SK-N-MC (cell line): ENCODE data around the gene NLK.
"Not testable (repeated sequence)": the region's sequence is repeated elsewhere in the genome, so short reads cannot be mapped to it uniquely, and the experiment has no call there.

Experiments used
- DNase-seq: peaks from one replicate; pipeline ENCODE4 v3.0.0-alpha.2; 2011; ENCODE audit warnings: low read depth, low spot score
- H3K27ac ChIP-seq: fragments of 200-600 bp; sonication (generic); 2 replicates; pipeline ENCODE4 v1.5.1; 2016; ENCODE audit warnings: mixed run types
- H3K36me3 ChIP-seq: fragments of 200-600 bp; sonication (generic); 2 replicates; pipeline ENCODE4 v1.6.1; 2017; ENCODE audit warnings: antibody characterized with exemption, low read length, mixed read lengths; ENCODE audit not compliant: insufficient read depth
- H3K4me3 ChIP-seq: fragments of 200-600 bp; sonication (generic); 2 replicates; pipeline ENCODE4 v1.5.1; 2016
- H3K9ac ChIP-seq: fragments of 200-600 bp; sonication (generic); 2 replicates; pipeline ENCODE4 v1.8.0; 2017; ENCODE audit warnings: mixed run types, mixed read lengths; ENCODE audit not compliant: insufficient read length
- H3K9me3 ChIP-seq: fragments of 200-600 bp; sonication (generic); 2 replicates; pipeline ENCODE4 v1.6.1; 2017; ENCODE audit warnings: low read depth, mild to moderate bottlenecking, antibody characterized with exemption, low read length, moderate library complexity, mixed read lengths
- EZH2 ChIP-seq: fragments of 200-600 bp; sonication (generic); IDR thresholded peaks from one replicate; pipeline ENCODE4 v1.6.1; 2017; ENCODE audit warnings: antibody characterized with exemption
- FOXP2 ChIP-seq: optimal IDR thresholded peaks from 2 replicates; pipeline ENCODE3; 2011; ENCODE audit warnings: mild to moderate bottlenecking, moderate library complexity; ENCODE audit not compliant: insufficient read depth; ENCODE audit errors: extremely low read length, control extremely low read depth
- POLR2AphosphoS5 ChIP-seq: IDR thresholded peaks from 2 replicates; pipeline ENCODE4 v1.6.1; 2012; ENCODE audit warnings: mild to moderate bottlenecking, low read depth, low read length, borderline replicate concordance

The NLK gene

DNA sequence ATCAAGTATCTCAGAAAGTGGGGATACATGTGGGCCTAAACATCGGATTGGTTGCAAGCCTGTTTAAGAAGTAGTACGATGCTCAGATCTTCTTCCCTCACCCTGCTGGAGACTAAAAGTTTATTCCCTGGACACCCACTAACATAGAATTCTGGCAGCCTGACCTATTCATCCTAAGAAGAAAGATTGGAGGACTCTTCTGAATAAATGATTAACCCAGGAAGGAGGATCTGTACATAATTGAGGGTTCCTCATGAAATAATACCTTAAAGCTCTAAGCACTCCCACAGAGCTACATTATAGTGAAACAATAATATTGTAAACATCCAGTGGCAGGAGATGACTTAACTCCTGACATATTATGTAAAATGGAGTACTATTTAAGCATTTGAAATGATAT lies 111.7 kb downstream of the NLK start:
- no peak for DNase-seq
- Histone ChIP-seq H3K36me3 (no peaks in the 10 kb centered on the region), H3K4me3 (no peak overlapping the region), H3K9me3 (no peaks in the 10 kb centered on the region), H3K27ac (no peak overlapping the region), H3K9ac (no peak overlapping the region)
- TF ChIP-seq POLR2AphosphoS5 (no peak), FOXP2 (no peak), EZH2 (no peak)

DNA sequence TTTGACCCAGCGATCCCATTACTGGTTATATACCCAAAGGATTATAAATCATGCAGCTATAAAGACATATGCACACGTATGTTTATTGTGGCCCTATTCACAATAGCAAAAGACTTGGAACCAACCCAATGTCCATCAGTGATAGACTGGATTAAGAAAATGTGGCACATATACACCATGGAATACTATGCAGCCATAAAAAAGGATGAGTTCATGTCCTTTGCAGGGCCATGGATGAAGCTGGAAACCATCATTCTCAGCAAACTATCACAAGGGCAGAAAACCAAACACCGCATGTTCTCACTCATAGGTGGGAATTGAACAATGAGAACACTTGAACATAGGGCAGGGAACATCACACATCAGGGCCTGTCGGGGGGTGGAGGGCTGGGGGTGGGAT lies 112.9 kb downstream of the NLK start:
- not testable (repeated sequence) for H3K9ac ChIP-seq, H3K9me3 ChIP-seq, DNase-seq, H3K27ac ChIP-seq, H3K36me3 ChIP-seq, H3K4me3 ChIP-seq

- Histone ChIP-seq H3K27ac (no peak overlapping the region), H3K36me3 (no peaks in the 10 kb centered on the region), H3K9ac (no peak overlapping the region), H3K9me3 (no peaks in the 10 kb centered on the region), H3K4me3 (no peak overlapping the region)
- DNase-seq, result no peak
- TF ChIP-seq FOXP2 (no peak), POLR2AphosphoS5 (no peak), EZH2 (no peak)
These were observed 116.5 kb downstream of the NLK start for GRCh38 chr17:28159004-28159403.

GRCh38 chr17:28159924-28160323 lies 117.4 kb downstream of the NLK start:
- no peak overlapping the region for H3K4me3 ChIP-seq
- no peak overlapping the region for H3K9ac ChIP-seq
- TF ChIP-seq FOXP2 (no peak), POLR2AphosphoS5 (no peak), EZH2 (no peak)
- H3K27ac ChIP-seq, result no peak overlapping the region
- no peaks in the 10 kb centered on the region for H3K9me3 ChIP-seq
- DNase-seq, result no peak
- no peaks in the 10 kb centered on the region for H3K36me3 ChIP-seq

- TF ChIP-seq POLR2AphosphoS5 (no peak), FOXP2 (no peak), EZH2 (no peak)
- H3K9me3 ChIP-seq, result no peaks in the 10 kb centered on the region
- no peak overlapping the region for H3K27ac ChIP-seq
- DNase-seq, result no peak
- H3K9ac ChIP-seq, result no peak overlapping the region
- no peak overlapping the region for H3K4me3 ChIP-seq
- no peaks in the 10 kb centered on the region for H3K36me3 ChIP-seq
These were observed 118.1 kb downstream of the NLK start for GRCh38 chr17:28160610-28161009.

DNA sequence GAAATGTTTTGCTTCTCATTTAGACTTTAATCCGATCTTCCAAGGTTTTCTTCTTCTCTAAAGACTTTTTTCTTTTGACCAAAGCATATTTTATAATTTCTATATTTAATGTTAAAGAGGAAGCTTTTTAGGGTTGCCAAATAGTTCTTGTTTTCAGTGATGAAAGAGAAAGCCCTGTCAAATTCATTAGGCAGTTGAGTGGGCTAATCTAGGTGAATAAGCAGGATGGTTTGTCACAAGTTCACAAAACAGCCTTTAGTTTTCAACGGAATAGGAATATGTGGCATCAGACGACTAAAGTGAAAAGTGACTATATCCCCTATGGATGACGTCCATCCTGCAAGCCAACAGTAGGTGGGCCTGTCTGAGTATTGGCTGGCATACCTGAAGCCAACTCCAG lies 118.8 kb downstream of the NLK start:
- H3K9me3 ChIP-seq, result no peaks in the 10 kb centered on the region
- H3K27ac ChIP-seq, result no peak overlapping the region
- H3K4me3 ChIP-seq, result no peak overlapping the region
- no peak for TF ChIP-seq FOXP2
- TF ChIP-seq POLR2AphosphoS5, result no peak
- TF ChIP-seq EZH2, result no peak
- no peaks in the 10 kb centered on the region for H3K36me3 ChIP-seq
- no peak overlapping the region for H3K9ac ChIP-seq
- no peak for DNase-seq

DNA sequence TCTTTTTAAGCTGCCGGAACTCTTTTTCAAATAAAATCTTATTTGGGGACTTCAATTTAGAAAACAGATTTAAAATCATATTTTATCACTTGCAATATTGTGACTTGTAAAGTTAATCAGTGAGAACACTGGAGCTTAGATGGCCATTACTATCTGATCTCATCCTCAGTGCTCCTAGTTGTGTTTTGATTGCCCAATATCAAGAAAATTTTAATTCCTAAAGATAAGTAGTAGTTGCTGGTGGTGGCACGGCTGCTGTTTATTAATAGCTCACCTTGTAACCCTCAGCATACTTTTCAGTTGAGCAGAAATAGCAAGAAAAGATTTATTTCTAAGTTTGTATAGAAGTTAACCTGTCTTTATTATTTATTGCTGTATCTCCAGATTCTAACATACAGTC lies 124.0 kb downstream of the NLK start:
- no peak overlapping the region for H3K4me3 ChIP-seq
- H3K27ac ChIP-seq, result no peak overlapping the region
- DNase-seq, result no peak
- no peaks in the 10 kb centered on the region for H3K9me3 ChIP-seq
- no peak overlapping the region for H3K9ac ChIP-seq
- H3K36me3 ChIP-seq, result peaks cover 3% of the 10 kb centered on the region; the same call in 1 of the 2 replicates
- TF ChIP-seq EZH2 (no peak), POLR2AphosphoS5 (no peak), FOXP2 (no peak)

DNA sequence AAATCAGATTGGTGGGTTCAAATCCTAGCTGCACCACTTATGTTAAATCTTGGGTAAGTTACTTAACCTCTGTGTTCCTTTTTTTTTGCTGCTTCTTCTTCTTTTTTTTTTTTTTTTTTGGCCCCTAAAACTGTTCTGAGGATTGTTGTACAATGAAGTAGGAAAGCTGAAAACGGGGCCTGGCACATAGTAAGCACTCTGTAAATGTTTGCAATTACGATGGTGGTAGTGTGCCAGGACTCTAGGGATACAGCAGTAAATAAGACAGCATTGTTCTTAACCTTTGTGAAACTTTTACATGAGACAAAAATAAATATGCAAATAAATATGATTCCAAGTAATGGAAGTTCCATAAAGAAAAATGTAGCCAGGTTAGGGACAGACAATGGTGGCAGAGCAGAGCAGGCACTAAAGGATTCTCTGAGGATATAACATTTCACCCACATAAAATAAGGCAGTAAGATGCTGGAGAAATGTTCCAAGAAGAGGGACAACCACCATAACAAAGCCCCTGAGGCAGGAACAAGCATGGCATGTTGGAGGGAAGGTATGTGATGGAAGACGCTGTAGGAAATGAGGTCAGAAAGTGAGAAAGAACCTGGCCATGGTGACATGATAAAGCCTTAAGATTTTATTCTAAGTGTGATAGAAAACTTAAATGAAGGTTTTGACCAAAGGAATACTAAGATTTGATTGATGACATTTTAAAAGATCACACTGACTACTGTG lies 127.3 kb downstream of the NLK start:
- Histone ChIP-seq H3K36me3 (peaks cover 3% of the 10 kb centered on the region; the same call in 1 of the 2 replicates), H3K4me3 (no peak overlapping the region), H3K27ac (peak overlapping the region; percentile 83), H3K9ac (no peak overlapping the region), H3K9me3 (no peaks in the 10 kb centered on the region)
- TF ChIP-seq POLR2AphosphoS5 (no peak), EZH2 (no peak), FOXP2 (no peak)
- DNase-seq, result no peak

DNA sequence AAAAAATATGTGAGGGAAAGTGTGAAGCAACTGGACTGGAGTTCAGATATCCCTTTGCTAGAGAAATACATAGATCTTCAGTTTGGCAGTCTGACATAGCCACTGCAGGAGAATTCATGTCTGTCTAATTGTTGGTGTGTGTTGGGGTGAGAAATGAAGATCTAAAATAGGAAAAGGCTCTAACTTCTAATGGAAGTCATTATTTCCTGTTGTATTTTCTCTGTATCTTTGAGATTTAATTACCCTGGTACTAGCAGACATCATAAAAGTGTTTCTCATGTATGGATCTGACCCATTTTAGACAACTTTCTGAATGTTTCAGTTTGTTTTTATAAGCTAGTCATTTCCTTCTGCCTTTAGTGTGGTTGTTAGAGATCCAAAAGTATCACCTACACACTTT lies 128.3 kb downstream of the NLK start:
- H3K4me3 ChIP-seq, result no peak overlapping the region
- TF ChIP-seq FOXP2 (no peak), POLR2AphosphoS5 (no peak), EZH2 (no peak)
- peaks cover 3% of the 10 kb centered on the region; the same call in 1 of the 2 replicates for H3K36me3 ChIP-seq
- H3K27ac ChIP-seq, result peak overlapping the region; percentile 83
- DNase-seq, result no peak
- H3K9me3 ChIP-seq, result no peaks in the 10 kb centered on the region
- H3K9ac ChIP-seq, result peak overlapping the region; percentile 33
